ENCODE results near the gene ZNF8. TPM values are rescaled to one million over a fixed set of nuclear protein-coding genes. Genes with fewer than 3 reads are reported as not detected.
A peak's percentile ranks its signal among the peaks of the same experiment; 100 is the strongest.

ZNF8 gene
- polyA plus RNA-seq, 2 of the 4 experiments (the other 2 are of a cell fraction): 2.3 to 4.0 TPM

DNA sequence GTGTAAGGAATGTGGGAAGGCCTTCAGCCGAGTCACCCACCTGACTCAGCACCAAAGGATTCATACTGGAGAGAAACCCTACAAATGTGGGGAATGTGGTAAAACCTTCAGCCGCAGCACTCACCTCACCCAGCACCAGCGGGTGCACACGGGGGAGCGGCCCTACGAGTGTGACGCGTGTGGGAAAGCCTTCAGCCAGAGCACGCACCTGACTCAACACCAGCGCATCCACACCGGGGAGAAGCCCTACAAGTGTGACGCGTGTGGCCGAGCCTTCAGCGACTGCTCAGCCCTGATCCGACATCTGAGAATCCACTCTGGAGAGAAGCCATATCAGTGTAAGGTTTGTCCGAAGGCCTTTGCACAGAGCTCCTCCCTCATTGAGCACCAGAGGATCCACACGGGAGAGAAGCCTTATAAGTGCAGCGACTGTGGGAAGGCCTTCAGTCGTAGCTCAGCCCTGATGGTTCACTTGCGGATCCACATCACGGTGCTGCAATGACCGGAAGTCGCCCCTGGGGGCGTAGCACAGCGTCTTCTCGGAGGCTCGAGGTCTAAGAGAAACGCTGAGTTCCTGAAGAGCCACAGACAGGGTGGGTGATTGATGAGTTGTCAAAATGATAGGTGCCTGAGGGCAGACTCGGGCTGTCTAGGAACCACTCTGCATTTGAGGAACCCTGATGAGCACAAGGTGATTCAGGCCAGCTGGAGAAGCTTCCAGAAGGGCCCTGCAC is 60.2 kb downstream of the ZNF8 start:
- peaks cover 74% of the 10 kb centered on the region for H3K9me3 ChIP-seq
- DNase-seq (ENCODE audit: low read depth in 1 of 2, low spot score in 1 of 2): no peak
- ATAC-seq: no peak; a peak in 1 of 6 replicates
- 93% methylated on average over 30 of the region's 30 CpGs for WGBS (ENCODE audit: missing lambda C conversion rate)
- no peak overlapping the region for H3K4me3 ChIP-seq
- ChIA-PET POLR2A (no interaction called here), CTCF (interaction anchor here (0.8 kb wide), 1 partner anchor 122 kb away, joined by 5 read pairs; no protein-coding TSS in a partner anchor)
- H3K27ac ChIP-seq: no peak overlapping the region
- TF ChIP-seq HMGXB4 (CRISPR knock-in tag; IDR thresholded peaks at IDR 0.05; ENCODE audit: borderline replicate concordance) (no peak), JUN (IDR thresholded peaks at IDR 0.05) (no peak), BHLHE40 (IDR thresholded peaks at IDR 0.05; ENCODE audit: low read depth, low read length) (no peak), RCOR1 (IDR thresholded peaks at IDR 0.05; ENCODE audit: low read depth, low read length) (no peak), E2F6 (IDR thresholded peaks at IDR 0.05; ENCODE audit: borderline replicate concordance, low read depth) (no peak), FOSB (CRISPR knock-in tag; IDR thresholded peaks at IDR 0.05) (no peak)
- H3K4me2 ChIP-seq: no peak overlapping the region
- FAIRE-seq: no peak
- no peaks in the 10 kb centered on the region for H3K4me1 ChIP-seq

DNA sequence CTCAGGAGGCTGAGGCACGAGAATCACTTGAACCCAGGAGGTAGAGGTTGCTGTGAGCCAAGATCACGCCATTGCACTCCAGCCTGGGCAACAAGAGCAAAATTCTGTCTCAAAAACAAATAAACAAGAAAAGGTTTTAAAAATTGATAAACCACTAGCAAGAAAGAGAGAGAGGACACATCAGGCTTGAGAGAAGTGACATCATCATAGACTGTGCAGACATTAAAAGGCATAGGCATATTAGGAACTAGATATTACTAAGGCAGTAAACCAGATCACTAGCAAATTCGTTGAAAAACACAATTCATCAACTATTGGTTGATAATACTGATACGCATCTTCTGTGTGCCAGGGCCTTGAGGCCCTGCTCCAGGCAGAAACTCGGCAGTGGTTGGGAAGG is 66.8 kb downstream of the ZNF8 start:
- ChIA-PET POLR2A (interaction anchor here (4.4 kb wide), 1 partner anchor 17 kb away, joined by 33 read pairs; the partner anchor contains the start of gene ZNF497), CTCF (interaction anchor here (1.6 to 2.4 kb wide), 2 partner anchors 9 to 10 kb away, joined by 4 to 6 read pairs; no protein-coding TSS in a partner anchor)
- H3K4me3 ChIP-seq: no peak overlapping the region
- DNase-seq (ENCODE audit: low read depth in 1 of 2, low spot score in 1 of 2) (no peak), FAIRE-seq (peak; percentile 13), ATAC-seq (no peak)
- H3K4me1 ChIP-seq: 0 out of 3 replicates have a peak, but pooled peaks cover 8% of the 10 kb centered on the region
- no peak overlapping the region for H3K4me2 ChIP-seq
- WGBS (ENCODE audit: missing lambda C conversion rate): 68% methylated on average over 5 of the region's 5 CpGs
- H3K9me3 ChIP-seq: peaks cover 38% of the 10 kb centered on the region
- H3K27ac ChIP-seq: no peak overlapping the region
- TF ChIP-seq REST (IDR thresholded peaks at IDR 0.05): no peak
- TF ChIP-seq CEBPB (IDR thresholded peaks at IDR 0.05): no peak
- no peak for TF ChIP-seq ZFP36 (IDR thresholded peaks at IDR 0.05; ENCODE audit: borderline replicate concordance, partially characterized antibody)
- TF ChIP-seq HES2 (IDR thresholded peaks at IDR 0.05): no peak
- TF ChIP-seq RAD21 (conservative IDR thresholded peaks at IDR 0.05 in 1 of 2, IDR thresholded peaks at IDR 0.05 in 1 of 2): no peak
- no peak for TF ChIP-seq RCOR1 (IDR thresholded peaks at IDR 0.05; ENCODE audit: low read depth, low read length)
- no peak for TF ChIP-seq RFX5 (IDR thresholded peaks at IDR 0.05)
- no peak for TF ChIP-seq GATA3 (IDR thresholded peaks at IDR 0.05; ENCODE audit: borderline replicate concordance)
- TF ChIP-seq MAZ (IDR thresholded peaks at IDR 0.05; ENCODE audit: borderline replicate concordance, low read depth, low read length): no peak
- TF ChIP-seq NFE2L2 (conservative IDR thresholded peaks at IDR 0.05; ENCODE audit: low read length): no peak
- TF ChIP-seq KDM1A (IDR thresholded peaks at IDR 0.05; ENCODE audit: low read depth): no peak
- TF ChIP-seq, protein P1, sequence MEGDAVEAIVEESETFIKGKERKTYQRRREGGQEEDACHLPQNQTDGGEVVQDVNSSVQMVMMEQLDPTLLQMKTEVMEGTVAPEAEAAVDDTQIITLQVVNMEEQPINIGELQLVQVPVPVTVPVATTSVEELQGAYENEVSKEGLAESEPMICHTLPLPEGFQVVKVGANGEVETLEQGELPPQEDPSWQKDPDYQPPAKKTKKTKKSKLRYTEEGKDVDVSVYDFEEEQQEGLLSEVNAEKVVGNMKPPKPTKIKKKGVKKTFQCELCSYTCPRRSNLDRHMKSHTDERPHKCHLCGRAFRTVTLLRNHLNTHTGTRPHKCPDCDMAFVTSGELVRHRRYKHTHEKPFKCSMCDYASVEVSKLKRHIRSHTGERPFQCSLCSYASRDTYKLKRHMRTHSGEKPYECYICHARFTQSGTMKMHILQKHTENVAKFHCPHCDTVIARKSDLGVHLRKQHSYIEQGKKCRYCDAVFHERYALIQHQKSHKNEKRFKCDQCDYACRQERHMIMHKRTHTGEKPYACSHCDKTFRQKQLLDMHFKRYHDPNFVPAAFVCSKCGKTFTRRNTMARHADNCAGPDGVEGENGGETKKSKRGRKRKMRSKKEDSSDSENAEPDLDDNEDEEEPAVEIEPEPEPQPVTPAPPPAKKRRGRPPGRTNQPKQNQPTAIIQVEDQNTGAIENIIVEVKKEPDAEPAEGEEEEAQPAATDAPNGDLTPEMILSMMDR (IDR thresholded peaks at IDR 0.05): no peak
- no peak for TF ChIP-seq JUNB (IDR thresholded peaks at IDR 0.05)
- TF ChIP-seq FOXS1 (CRISPR knock-in tag; IDR thresholded peaks at IDR 0.05): no peak
- TF ChIP-seq, protein P2, sequence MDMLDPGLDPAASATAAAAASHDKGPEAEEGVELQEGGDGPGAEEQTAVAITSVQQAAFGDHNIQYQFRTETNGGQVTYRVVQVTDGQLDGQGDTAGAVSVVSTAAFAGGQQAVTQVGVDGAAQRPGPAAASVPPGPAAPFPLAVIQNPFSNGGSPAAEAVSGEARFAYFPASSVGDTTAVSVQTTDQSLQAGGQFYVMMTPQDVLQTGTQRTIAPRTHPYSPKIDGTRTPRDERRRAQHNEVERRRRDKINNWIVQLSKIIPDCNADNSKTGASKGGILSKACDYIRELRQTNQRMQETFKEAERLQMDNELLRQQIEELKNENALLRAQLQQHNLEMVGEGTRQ (IDR thresholded peaks at IDR 0.05): no peak
- no peak for TF ChIP-seq HMGXB4 (CRISPR knock-in tag; IDR thresholded peaks at IDR 0.05; ENCODE audit: borderline replicate concordance)
- no peak for TF ChIP-seq PHF8 (IDR thresholded peaks at IDR 0.05; ENCODE audit: borderline replicate concordance, low read depth)
- TF ChIP-seq HEYL (CRISPR knock-in tag; IDR thresholded peaks at IDR 0.05): no peak
